ENCODE results near the gene SPRY1.

Gene SPRY1

GRCh38 chr4:123398066-123398852 lies 1.7 kb downstream of the SPRY1 start:
- Histone ChIP-seq H3K27me3 (ENCODE audit: insufficient read depth, insufficient read length) (no peaks in the 10 kb centered on the region), H3K4me1 (ENCODE audit: insufficient read depth, insufficient read length) (no peaks in the 10 kb centered on the region), H3K4me3 (ENCODE audit: insufficient read length, low read depth) (peak overlapping the region; percentile 70), H3K36me3 (ENCODE audit: insufficient read depth, insufficient read length, low read length) (peaks cover 19% of the 10 kb centered on the region), H3K9me3 (ENCODE audit: insufficient read depth, low read length) (no peaks in the 10 kb centered on the region), H3K9ac (ENCODE audit: insufficient read length, low read depth) (peak overlapping the region; percentile 90)
- DNase-seq (ENCODE audit: low read depth, low spot score), result peak; percentile 27
- TF ChIP-seq SUZ12 (IDR thresholded peaks at IDR 0.05; ENCODE audit: extremely low read depth, insufficient read depth, insufficient read length) (no peak), ZNF274 (IDR thresholded peaks at IDR 0.05; ENCODE audit: low read depth, low read length) (no peak), YY1 (IDR thresholded peaks at IDR 0.05; ENCODE audit: insufficient read depth, insufficient read length) (no peak)

- TF ChIP-seq SUZ12 (IDR thresholded peaks at IDR 0.05; ENCODE audit: extremely low read depth, insufficient read depth, insufficient read length), result no peak
- no peak for TF ChIP-seq YY1 (IDR thresholded peaks at IDR 0.05; ENCODE audit: insufficient read depth, insufficient read length)
- no peak for TF ChIP-seq ZNF274 (IDR thresholded peaks at IDR 0.05; ENCODE audit: low read depth, low read length)
- DNase-seq (ENCODE audit: low read depth, low spot score), result peak; percentile 9
- Histone ChIP-seq H3K36me3 (ENCODE audit: insufficient read depth, insufficient read length, low read length) (peaks cover 23% of the 10 kb centered on the region), H3K4me1 (ENCODE audit: insufficient read depth, insufficient read length) (no peaks in the 10 kb centered on the region), H3K4me3 (ENCODE audit: insufficient read length, low read depth) (peak overlapping the region; percentile 70), H3K9ac (ENCODE audit: insufficient read length, low read depth) (peak overlapping the region; percentile 90), H3K9me3 (ENCODE audit: insufficient read depth, low read length) (no peaks in the 10 kb centered on the region), H3K27me3 (ENCODE audit: insufficient read depth, insufficient read length) (no peaks in the 10 kb centered on the region)
Observed at GRCh38 chr4:123398853-123399626, 2.4 kb downstream of the SPRY1 start.

GRCh38 chr4:123399627-123400358 lies 3.2 kb downstream of the SPRY1 start:
- TF ChIP-seq ZNF274 (IDR thresholded peaks at IDR 0.05; ENCODE audit: low read depth, low read length) (no peak), SUZ12 (IDR thresholded peaks at IDR 0.05; ENCODE audit: extremely low read depth, insufficient read depth, insufficient read length) (no peak), YY1 (IDR thresholded peaks at IDR 0.05; ENCODE audit: insufficient read depth, insufficient read length) (no peak)
- Histone ChIP-seq H3K9me3 (ENCODE audit: insufficient read depth, low read length) (no peaks in the 10 kb centered on the region), H3K4me1 (ENCODE audit: insufficient read depth, insufficient read length) (no peaks in the 10 kb centered on the region), H3K36me3 (ENCODE audit: insufficient read depth, insufficient read length, low read length) (peaks cover 27% of the 10 kb centered on the region), H3K9ac (ENCODE audit: insufficient read length, low read depth) (peak overlapping the region; percentile 90), H3K4me3 (ENCODE audit: insufficient read length, low read depth) (peak overlapping the region; percentile 70), H3K27me3 (ENCODE audit: insufficient read depth, insufficient read length) (no peaks in the 10 kb centered on the region)
- DNase-seq (ENCODE audit: low read depth, low spot score), result no peak

GRCh38 chr4:123401271-123402120 lies 4.9 kb downstream of the SPRY1 start:
- no peaks in the 10 kb centered on the region for H3K4me1 ChIP-seq (ENCODE audit: insufficient read depth, insufficient read length)
- DNase-seq (ENCODE audit: low read depth, low spot score), result no peak
- no peaks in the 10 kb centered on the region for H3K9me3 ChIP-seq (ENCODE audit: insufficient read depth, low read length)
- H3K9ac ChIP-seq (ENCODE audit: insufficient read length, low read depth), result no peak overlapping the region
- no peak for TF ChIP-seq ZNF274 (IDR thresholded peaks at IDR 0.05; ENCODE audit: low read depth, low read length)
- TF ChIP-seq YY1 (IDR thresholded peaks at IDR 0.05; ENCODE audit: insufficient read depth, insufficient read length), result no peak
- no peak for TF ChIP-seq SUZ12 (IDR thresholded peaks at IDR 0.05; ENCODE audit: extremely low read depth, insufficient read depth, insufficient read length)
- H3K27me3 ChIP-seq (ENCODE audit: insufficient read depth, insufficient read length), result no peaks in the 10 kb centered on the region
- H3K36me3 ChIP-seq (ENCODE audit: insufficient read depth, insufficient read length, low read length), result peaks cover 27% of the 10 kb centered on the region
- H3K4me3 ChIP-seq (ENCODE audit: insufficient read length, low read depth), result no peak overlapping the region

GRCh38 chr4:123402121-123402465 lies 5.5 kb downstream of the SPRY1 start:
- no peaks in the 10 kb centered on the region for H3K27me3 ChIP-seq (ENCODE audit: insufficient read depth, insufficient read length)
- no peak overlapping the region for H3K4me3 ChIP-seq (ENCODE audit: insufficient read length, low read depth)
- H3K9me3 ChIP-seq (ENCODE audit: insufficient read depth, low read length), result no peaks in the 10 kb centered on the region
- H3K9ac ChIP-seq (ENCODE audit: insufficient read length, low read depth), result no peak overlapping the region
- H3K4me1 ChIP-seq (ENCODE audit: insufficient read depth, insufficient read length), result no peaks in the 10 kb centered on the region
- DNase-seq (ENCODE audit: low read depth, low spot score), result no peak
- peaks cover 27% of the 10 kb centered on the region for H3K36me3 ChIP-seq (ENCODE audit: insufficient read depth, insufficient read length, low read length)
- TF ChIP-seq ZNF274 (IDR thresholded peaks at IDR 0.05; ENCODE audit: low read depth, low read length) (no peak), YY1 (IDR thresholded peaks at IDR 0.05; ENCODE audit: insufficient read depth, insufficient read length) (no peak), SUZ12 (IDR thresholded peaks at IDR 0.05; ENCODE audit: extremely low read depth, insufficient read depth, insufficient read length) (no peak)

- no peaks in the 10 kb centered on the region for H3K27me3 ChIP-seq (ENCODE audit: insufficient read depth, insufficient read length)
- H3K4me1 ChIP-seq (ENCODE audit: insufficient read depth, insufficient read length), result no peaks in the 10 kb centered on the region
- no peak overlapping the region for H3K9ac ChIP-seq (ENCODE audit: insufficient read length, low read depth)
- no peak for DNase-seq (ENCODE audit: low read depth, low spot score)
- no peak overlapping the region for H3K4me3 ChIP-seq (ENCODE audit: insufficient read length, low read depth)
- TF ChIP-seq SUZ12 (IDR thresholded peaks at IDR 0.05; ENCODE audit: extremely low read depth, insufficient read depth, insufficient read length) (no peak), YY1 (IDR thresholded peaks at IDR 0.05; ENCODE audit: insufficient read depth, insufficient read length) (no peak), ZNF274 (IDR thresholded peaks at IDR 0.05; ENCODE audit: low read depth, low read length) (no peak)
- H3K36me3 ChIP-seq (ENCODE audit: insufficient read depth, insufficient read length, low read length), result peaks cover 27% of the 10 kb centered on the region
- H3K9me3 ChIP-seq (ENCODE audit: insufficient read depth, low read length), result no peaks in the 10 kb centered on the region
Observed at GRCh38 chr4:123403080-123403604, 6.5 kb downstream of the SPRY1 start.

All from NT2/D1 (cell line).